22Rv1 (cell line): ENCODE results near the gene POGLUT3.

Source experiments
- CTCF ChIP-seq: fragments of 450-650 bp; IDR thresholded peaks from 2 replicates; pipeline ENCODE4 v1.5.1; 2017; ENCODE audit warnings: mild to moderate bottlenecking
- ZFX ChIP-seq: fragments of 450-650 bp; IDR thresholded peaks from 2 replicates; pipeline ENCODE4 v1.6.1; 2017; ENCODE audit warnings: antibody characterized with exemption, borderline replicate concordance

- no peak for TF ChIP-seq CTCF
- no peak for TF ChIP-seq ZFX
These were observed 1.4 kb downstream of the POGLUT3 start for GRCh38 chr11:108496643-108497256.
